ENCODE results near the gene GRAMD4. TPM values are rescaled to one million over a fixed set of nuclear protein-coding genes. Genes with fewer than 3 reads are reported as not detected.
A peak's percentile ranks its signal among the peaks of the same experiment; 100 is the strongest.

GRAMD4 gene
- polyA plus RNA-seq, 3 donors = 9.5 to 33.3 (median 12.6) TPM

- no peak overlapping the region for H2AFZ ChIP-seq (ENCODE audit: insufficient read depth, low read depth, low read length, poor library complexity, severe bottlenecking)
- Mint-ChIP-seq H3K36me3 (peaks cover 51 to 81% of the 10 kb centered on the region in 2 donors), H3K4me3 (no peak overlapping the region), H3K9me3 (peaks cover 0 to 2% (median 0%) of the 10 kb centered on the region in 7 donors), H3K4me1 (peaks cover 37% of the 10 kb centered on the region), H3K27ac (peak overlapping the region in 2 of 7 donors; percentile 46), H3K27me3 (ENCODE audit: low read depth in 3 of 3) (peaks cover 0 to 2% (median 0%) of the 10 kb centered on the region in 3 donors)
- H3K4me2 ChIP-seq (replicated peaks; ENCODE audit: extremely low read depth, low read length, poor library complexity, severe bottlenecking) = no peak overlapping the region
- peaks cover 78 to 81% of the 10 kb centered on the region in 2 donors for H3K36me3 ChIP-seq (replicated peaks in 1 of 2; ENCODE audit: control insufficient read depth in 1 of 2, insufficient read depth in 2 of 2, low read length in 2 of 2)
- 52% methylated on average over 10 of the region's 10 CpGs for WGBS (ENCODE audit: insufficient coverage)
- no peak for TF ChIP-seq CTCF (IDR thresholded peaks at IDR 0.05)
- intact Hi-C loops (cut with micrococcal nuclease) = no loop called here
- peaks cover 16 to 20% of the 10 kb centered on the region in 2 donors for H3K4me1 ChIP-seq (ENCODE audit: control insufficient read depth in 1 of 2, insufficient read depth in 2 of 2, low read length in 2 of 2)
- no peak overlapping the region for H3K27ac ChIP-seq (ENCODE audit: low read depth in 1 of 2, low read length in 2 of 2)
- no peaks in the 10 kb centered on the region for H3K27me3 ChIP-seq (ENCODE audit: control insufficient read depth in 2 of 2, insufficient read depth in 2 of 2, low read length in 2 of 2)
- H3K79me2 ChIP-seq (ENCODE audit: insufficient read depth, low read length) = peaks cover 3% of the 10 kb centered on the region
- H4K20me1 ChIP-seq (ENCODE audit: insufficient read depth, low read length) = peaks cover 45% of the 10 kb centered on the region
- no peaks in the 10 kb centered on the region for H3K9me3 ChIP-seq (replicated peaks in 1 of 2; ENCODE audit: control insufficient read depth in 1 of 2, insufficient read depth in 1 of 2, low read length in 2 of 2)
- no peak for DNase-seq
- no peak overlapping the region for H3K9ac ChIP-seq (ENCODE audit: insufficient read depth, low read length, poor library complexity, severe bottlenecking)
- no peak overlapping the region for H3K4me3 ChIP-seq (replicated peaks in 1 of 3; ENCODE audit: low read depth in 2 of 3, low read length in 3 of 3)
Observed at GRCh38 chr22:46673205-46673604, 53.0 kb downstream of the GRAMD4 start.

DNA sequence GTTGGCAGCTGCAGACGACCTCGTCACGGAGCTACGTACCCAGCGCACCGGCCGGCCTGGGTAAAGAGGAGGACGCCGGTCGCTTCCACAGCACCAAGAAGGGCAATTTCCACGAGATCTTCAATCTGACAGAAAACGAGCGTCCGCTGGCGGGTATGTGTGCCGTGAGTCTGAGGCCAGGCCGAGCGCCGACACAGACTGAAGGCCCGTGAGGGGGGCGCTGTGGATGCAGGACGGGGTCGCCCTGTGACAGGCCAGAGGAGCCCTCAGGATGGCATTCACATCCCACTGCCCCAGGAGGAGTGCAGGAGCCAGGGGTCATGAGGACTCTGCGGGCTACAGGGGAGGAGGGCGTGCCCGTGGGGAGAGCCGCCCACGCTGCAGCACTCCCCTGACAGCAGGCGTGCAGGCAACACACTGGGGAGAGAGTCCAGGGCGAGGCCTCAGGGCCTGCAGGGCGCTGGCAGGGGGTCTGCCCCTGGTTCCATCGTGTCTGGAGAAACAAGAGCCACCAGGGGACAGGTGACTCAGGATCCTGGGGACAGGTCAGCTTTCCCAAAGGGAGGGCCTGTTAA is 53.6 kb downstream of the GRAMD4 start:
- peaks cover 46% of the 10 kb centered on the region for H4K20me1 ChIP-seq (ENCODE audit: insufficient read depth, low read length)
- peak overlapping the region; percentile 4 to 20 for H3K27ac ChIP-seq (ENCODE audit: low read depth in 1 of 2, low read length in 2 of 2)
- peak overlapping the region; percentile 35 for H3K4me2 ChIP-seq (replicated peaks; ENCODE audit: extremely low read depth, low read length, poor library complexity, severe bottlenecking)
- H3K79me2 ChIP-seq (ENCODE audit: insufficient read depth, low read length) = peaks cover 3% of the 10 kb centered on the region
- intact Hi-C loops (cut with micrococcal nuclease) = no loop called here
- H3K9me3 ChIP-seq (replicated peaks in 1 of 2; ENCODE audit: control insufficient read depth in 1 of 2, insufficient read depth in 1 of 2, low read length in 2 of 2) = no peaks in the 10 kb centered on the region
- DNase-seq = no peak
- H3K27me3 ChIP-seq (ENCODE audit: control insufficient read depth in 2 of 2, insufficient read depth in 2 of 2, low read length in 2 of 2) = no peaks in the 10 kb centered on the region
- H2AFZ ChIP-seq (ENCODE audit: insufficient read depth, low read depth, low read length, poor library complexity, severe bottlenecking) = no peak overlapping the region
- Mint-ChIP-seq H3K9me3 (peaks cover 0 to 2% (median 0%) of the 10 kb centered on the region in 7 donors), H3K4me1 (peaks cover 37% of the 10 kb centered on the region), H3K27me3 (ENCODE audit: low read depth in 3 of 3) (peaks cover 0 to 2% (median 0%) of the 10 kb centered on the region in 3 donors), H3K36me3 (peaks cover 51 to 81% of the 10 kb centered on the region in 2 donors), H3K4me3 (peak overlapping the region; percentile 72 to 73), H3K27ac (peak overlapping the region; percentile 46 to 85 (median 73))
- peaks cover 78 to 80% of the 10 kb centered on the region in 2 donors for H3K36me3 ChIP-seq (replicated peaks in 1 of 2; ENCODE audit: control insufficient read depth in 1 of 2, insufficient read depth in 2 of 2, low read length in 2 of 2)
- WGBS (ENCODE audit: insufficient coverage) = 55% methylated on average over 32 of the region's 32 CpGs
- no peak for TF ChIP-seq CTCF (IDR thresholded peaks at IDR 0.05)
- no peak overlapping the region for H3K9ac ChIP-seq (ENCODE audit: insufficient read depth, low read length, poor library complexity, severe bottlenecking)
- H3K4me3 ChIP-seq (replicated peaks in 1 of 3; ENCODE audit: low read depth in 2 of 3, low read length in 3 of 3) = peak overlapping the region in 1 of 3 experiments; percentile 30
- H3K4me1 ChIP-seq (ENCODE audit: control insufficient read depth in 1 of 2, insufficient read depth in 2 of 2, low read length in 2 of 2) = peaks cover 16 to 20% of the 10 kb centered on the region in 2 donors

Measured in CD14-positive monocyte (primary cell).